Stimulated activated naive CD8-positive, alpha-beta T cell treated with anti-CD3 and anti-CD28 coated beads, Interleukin-15, amount 100 ng/mL, for 72 hours (primary cell): Measurements from ENCODE around the gene HELZ.
"Not testable (repeated sequence)": the region's sequence is repeated elsewhere in the genome, so short reads cannot be mapped to it uniquely, and the experiment has no call there.

Source experiments
- ATAC-seq: fragments of 150-1000 bp; cut with Tn5 transposase; 2 replicates; pipeline ENCODE4 v1.10.0; 2021; ENCODE audit warnings: mild to moderate bottlenecking, moderate library complexity
- DNase-seq, 2 donors: peaks; one replicate each; pipeline ENCODE4 v3.0.0; 2021 to 2022
- H3K27ac Mint-ChIP-seq, 2 donors: one replicate each; pipeline ENCODE4 v1.8.0; 2022; ENCODE audit warnings: mild to moderate bottlenecking in 2 of 2, mixed read lengths in 2 of 2, moderate library complexity in 2 of 2
- H3K27me3 Mint-ChIP-seq: one replicate; pipeline ENCODE4 v1.8.0; 2022; ENCODE audit warnings: mixed read lengths
- H3K4me1 Mint-ChIP-seq: one replicate; pipeline ENCODE4 v1.8.0; 2022; ENCODE audit warnings: mild to moderate bottlenecking, mixed read lengths
- H3K4me3 Mint-ChIP-seq, 2 donors: one replicate each; pipeline ENCODE4 v1.8.0; 2022; ENCODE audit warnings: mild to moderate bottlenecking in 2 of 2, mixed read lengths in 2 of 2, moderate library complexity in 1 of 2
- H3K9me3 Mint-ChIP-seq, 2 donors: one replicate each; pipeline ENCODE4 v1.8.0; 2022; ENCODE audit warnings: mixed read lengths in 2 of 2

The HELZ gene

GRCh38 chr17:67276075-67276474 is 31.1 kb upstream of the HELZ start:
- no peaks in the 10 kb centered on the region for H3K4me1 Mint-ChIP-seq
- ATAC-seq (no peak), DNase-seq (no peak)
- no peak overlapping the region for H3K27ac Mint-ChIP-seq
- H3K9me3 Mint-ChIP-seq, result no peaks in the 10 kb centered on the region
- H3K4me3 Mint-ChIP-seq, result no peak overlapping the region
- H3K27me3 Mint-ChIP-seq, result no peaks in the 10 kb centered on the region

GRCh38 chr17:67274466-67274865 is 29.5 kb upstream of the HELZ start:
- DNase-seq (no peak), ATAC-seq (no peak)
- Mint-ChIP-seq H3K27me3 (no peaks in the 10 kb centered on the region), H3K27ac (no peak overlapping the region), H3K9me3 (no peaks in the 10 kb centered on the region), H3K4me3 (no peak overlapping the region), H3K4me1 (no peaks in the 10 kb centered on the region)

- H3K4me1 Mint-ChIP-seq, result no peaks in the 10 kb centered on the region
- ATAC-seq, result no peak
Measured at GRCh38 chr17:67273900-67274299, 28.9 kb upstream of the HELZ start.

GRCh38 chr17:67272312-67273047 is 27.5 kb upstream of the HELZ start:
- H3K27ac Mint-ChIP-seq, result no peak overlapping the region
- H3K4me3 Mint-ChIP-seq, result no peak overlapping the region
- ATAC-seq (no peak), DNase-seq (no peak)
- H3K4me1 Mint-ChIP-seq, result no peaks in the 10 kb centered on the region
- no peaks in the 10 kb centered on the region for H3K27me3 Mint-ChIP-seq
- no peaks in the 10 kb centered on the region for H3K9me3 Mint-ChIP-seq

More at GRCh38 chr17:67273900-67274299, 28.9 kb upstream of the HELZ start:
- no peak overlapping the region for H3K27ac Mint-ChIP-seq
- no peak for DNase-seq
- no peaks in the 10 kb centered on the region for H3K9me3 Mint-ChIP-seq
- H3K27me3 Mint-ChIP-seq, result no peaks in the 10 kb centered on the region
- no peak overlapping the region for H3K4me3 Mint-ChIP-seq

- H3K27me3 Mint-ChIP-seq, ATAC-seq, H3K9me3 Mint-ChIP-seq, H3K4me1 Mint-ChIP-seq, H3K4me3 Mint-ChIP-seq, DNase-seq: not testable (repeated sequence)
- peak overlapping the region in 1 of 2 donors; percentile 82 for H3K27ac Mint-ChIP-seq
Measured at GRCh38 chr17:67271187-67271586, 26.2 kb upstream of the HELZ start.

- DNase-seq, result no peak
- Mint-ChIP-seq H3K4me3 (no peak overlapping the region), H3K27me3 (no peaks in the 10 kb centered on the region), H3K4me1 (no peaks in the 10 kb centered on the region), H3K9me3 (no peaks in the 10 kb centered on the region), H3K27ac (peak overlapping the region in 1 of 2 donors; percentile 14)
- ATAC-seq, result no peak
Measured at GRCh38 chr17:67270416-67270815, 25.4 kb upstream of the HELZ start.

- DNase-seq, result no peak
Measured at GRCh38 chr17:67266496-67266895, 21.5 kb upstream of the HELZ start.

GRCh38 chr17:67265436-67266019 is 20.5 kb upstream of the HELZ start:
- no peaks in the 10 kb centered on the region for H3K9me3 Mint-ChIP-seq
- no peak overlapping the region for H3K27ac Mint-ChIP-seq
- no peak for ATAC-seq

More at GRCh38 chr17:67266496-67266895, 21.5 kb upstream of the HELZ start:
- no peak overlapping the region for H3K4me3 Mint-ChIP-seq
- ATAC-seq, result no peak
- H3K27ac Mint-ChIP-seq, result no peak overlapping the region
- H3K9me3 Mint-ChIP-seq, result no peaks in the 10 kb centered on the region
- no peaks in the 10 kb centered on the region for H3K4me1 Mint-ChIP-seq
- H3K27me3 Mint-ChIP-seq, result no peaks in the 10 kb centered on the region

GRCh38 chr17:67262435-67263117 is 17.6 kb upstream of the HELZ start:
- H3K4me1 Mint-ChIP-seq, result peaks cover 24% of the 10 kb centered on the region
- no peaks in the 10 kb centered on the region for H3K9me3 Mint-ChIP-seq
- no peak overlapping the region for H3K4me3 Mint-ChIP-seq
- ATAC-seq (no peak), DNase-seq (no peak)
- no peak overlapping the region for H3K27ac Mint-ChIP-seq
- H3K27me3 Mint-ChIP-seq, result no peaks in the 10 kb centered on the region

More at GRCh38 chr17:67265436-67266019, 20.5 kb upstream of the HELZ start:
- Mint-ChIP-seq H3K4me3 (no peak overlapping the region), H3K4me1 (no peaks in the 10 kb centered on the region), H3K27me3 (no peaks in the 10 kb centered on the region)
- no peak for DNase-seq

- peaks cover 28% of the 10 kb centered on the region for H3K4me1 Mint-ChIP-seq
- DNase-seq (no peak), ATAC-seq (no peak)
- H3K27me3 Mint-ChIP-seq, result no peaks in the 10 kb centered on the region
- H3K9me3 Mint-ChIP-seq, result no peaks in the 10 kb centered on the region
- no peak overlapping the region for H3K4me3 Mint-ChIP-seq
- no peak overlapping the region for H3K27ac Mint-ChIP-seq
Measured at GRCh38 chr17:67260170-67260987, 15.4 kb upstream of the HELZ start.

GRCh38 chr17:67258821-67259468 is 13.9 kb upstream of the HELZ start:
- DNase-seq (peak; percentile 21 to 47), ATAC-seq (peak; percentile 83)
- Mint-ChIP-seq H3K4me3 (peak overlapping the region; percentile 14 to 44), H3K9me3 (no peaks in the 10 kb centered on the region), H3K4me1 (peaks cover 28% of the 10 kb centered on the region), H3K27ac (no peak overlapping the region), H3K27me3 (no peaks in the 10 kb centered on the region)

GRCh38 chr17:67256075-67256732 is 11.2 kb upstream of the HELZ start:
- Mint-ChIP-seq H3K27ac (no peak overlapping the region), H3K27me3 (no peaks in the 10 kb centered on the region), H3K9me3 (no peaks in the 10 kb centered on the region), H3K4me3 (no peak overlapping the region), H3K4me1 (peaks cover 28% of the 10 kb centered on the region)
- DNase-seq, result no peak
- peak; percentile 54 for ATAC-seq

- H3K27ac Mint-ChIP-seq, result no peak overlapping the region
- H3K9me3 Mint-ChIP-seq, result no peaks in the 10 kb centered on the region
- H3K4me1 Mint-ChIP-seq, result peaks cover 12% of the 10 kb centered on the region
- H3K4me3 Mint-ChIP-seq, result no peak overlapping the region
- DNase-seq (no peak), ATAC-seq (no peak)
- no peaks in the 10 kb centered on the region for H3K27me3 Mint-ChIP-seq
Measured at GRCh38 chr17:67253384-67253783, 8.4 kb upstream of the HELZ start.

GRCh38 chr17:67251586-67251985 is 6.6 kb upstream of the HELZ start:
- ATAC-seq, H3K27ac Mint-ChIP-seq: not testable (repeated sequence)
- H3K27me3 Mint-ChIP-seq, result peaks cover 13% of the 10 kb centered on the region

GRCh38 chr17:67248291-67248690 is 3.3 kb upstream of the HELZ start:
- no peak overlapping the region for H3K27ac Mint-ChIP-seq
- no peak for ATAC-seq
- peaks cover 18% of the 10 kb centered on the region for H3K27me3 Mint-ChIP-seq
- H3K9me3 Mint-ChIP-seq, result no peaks in the 10 kb centered on the region
- no peak for DNase-seq
- peaks cover 23% of the 10 kb centered on the region for H3K4me1 Mint-ChIP-seq
- H3K4me3 Mint-ChIP-seq, result no peak overlapping the region

More at GRCh38 chr17:67251586-67251985, 6.6 kb upstream of the HELZ start:
- H3K9me3 Mint-ChIP-seq, H3K4me1 Mint-ChIP-seq, DNase-seq, H3K4me3 Mint-ChIP-seq: not testable (repeated sequence)
